NCI-H2171 treated with DMSO at 0.1 percent for 48 hours (cell line): ENCODE measurements around the gene PRDM4.

Experiments
- DNase-seq: peaks from one replicate; lab custom pipeline; 2025; lab: John Stamatoyannopoulos, UW

PRDM4 gene, protein sequence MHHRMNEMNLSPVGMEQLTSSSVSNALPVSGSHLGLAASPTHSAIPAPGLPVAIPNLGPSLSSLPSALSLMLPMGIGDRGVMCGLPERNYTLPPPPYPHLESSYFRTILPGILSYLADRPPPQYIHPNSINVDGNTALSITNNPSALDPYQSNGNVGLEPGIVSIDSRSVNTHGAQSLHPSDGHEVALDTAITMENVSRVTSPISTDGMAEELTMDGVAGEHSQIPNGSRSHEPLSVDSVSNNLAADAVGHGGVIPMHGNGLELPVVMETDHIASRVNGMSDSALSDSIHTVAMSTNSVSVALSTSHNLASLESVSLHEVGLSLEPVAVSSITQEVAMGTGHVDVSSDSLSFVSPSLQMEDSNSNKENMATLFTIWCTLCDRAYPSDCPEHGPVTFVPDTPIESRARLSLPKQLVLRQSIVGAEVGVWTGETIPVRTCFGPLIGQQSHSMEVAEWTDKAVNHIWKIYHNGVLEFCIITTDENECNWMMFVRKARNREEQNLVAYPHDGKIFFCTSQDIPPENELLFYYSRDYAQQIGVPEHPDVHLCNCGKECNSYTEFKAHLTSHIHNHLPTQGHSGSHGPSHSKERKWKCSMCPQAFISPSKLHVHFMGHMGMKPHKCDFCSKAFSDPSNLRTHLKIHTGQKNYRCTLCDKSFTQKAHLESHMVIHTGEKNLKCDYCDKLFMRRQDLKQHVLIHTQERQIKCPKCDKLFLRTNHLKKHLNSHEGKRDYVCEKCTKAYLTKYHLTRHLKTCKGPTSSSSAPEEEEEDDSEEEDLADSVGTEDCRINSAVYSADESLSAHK

DNA sequence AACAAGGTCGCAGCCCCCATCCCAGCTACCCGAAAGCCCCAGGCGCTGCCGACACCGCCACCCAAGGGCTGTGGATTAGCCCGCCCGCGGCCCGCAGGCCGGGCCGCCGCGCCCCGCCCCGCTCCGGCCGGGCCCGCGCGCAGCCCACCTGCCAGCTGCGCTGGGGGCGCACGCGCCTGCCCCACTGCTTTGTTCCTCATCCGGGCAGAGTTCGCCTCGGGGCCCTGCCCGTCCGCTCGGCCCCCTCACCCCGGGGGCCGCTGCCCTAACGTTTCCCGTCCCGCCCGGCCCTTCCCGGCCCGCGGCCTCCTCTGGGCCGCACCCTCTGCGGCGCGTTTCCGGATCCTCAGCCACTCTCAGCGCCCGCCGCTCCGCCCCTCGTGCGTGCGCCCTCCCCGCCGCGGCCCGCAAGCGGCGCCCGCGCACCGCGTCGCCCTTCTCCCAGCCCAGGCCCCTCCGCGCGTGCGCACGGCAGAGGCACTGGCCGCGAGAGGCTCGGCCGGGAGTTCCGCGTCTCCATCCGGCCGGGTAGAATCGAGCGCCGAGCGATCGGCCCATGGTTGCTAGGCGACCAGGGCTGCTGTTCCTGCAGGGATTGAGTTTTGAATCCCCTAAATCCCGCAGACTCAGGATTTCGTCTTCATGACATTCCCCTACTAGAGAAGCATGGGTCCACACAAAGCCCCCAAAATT is at the start of gene PRDM4:
TSS of gene PRDM4 (minus strand) at position 329 of the 693 bp plus-strand sequence. CDS start 622 bp downstream, outside the sequence.
- DNase-seq, result peak; percentile 91

DNA sequence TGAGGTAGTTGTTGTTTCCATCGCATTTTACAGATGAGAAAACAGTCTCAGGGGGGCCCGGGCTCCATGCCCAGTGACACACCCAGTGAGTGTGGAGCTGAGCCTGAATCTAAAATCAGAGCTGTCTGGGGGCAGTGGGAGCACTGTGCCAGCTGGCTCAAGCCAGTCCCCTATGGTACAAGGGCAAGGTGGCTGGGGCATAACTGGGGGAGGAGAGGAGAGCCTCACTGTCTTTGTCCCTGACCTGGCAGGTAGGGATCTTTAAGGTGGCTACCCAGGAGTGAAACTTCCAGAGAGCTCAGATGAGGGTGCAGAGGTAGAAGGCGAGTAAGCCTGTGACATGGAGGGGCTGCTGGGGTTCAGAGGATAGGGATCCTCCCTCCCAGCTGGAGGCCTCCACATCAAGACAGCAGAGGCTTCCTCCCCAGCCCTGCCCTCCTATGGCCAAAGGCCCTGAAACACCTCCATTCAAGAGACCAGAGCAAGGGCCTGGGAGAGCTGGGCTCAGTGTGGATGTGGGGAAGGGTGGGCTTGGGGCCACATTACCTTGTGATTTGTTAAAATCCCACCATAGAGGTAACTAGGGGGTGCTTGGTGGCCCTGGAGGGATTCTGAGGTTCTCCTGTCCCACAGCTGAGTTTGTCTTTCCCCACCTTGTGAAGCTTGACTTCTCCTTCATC is 46.7 kb upstream of the PRDM4 start:
- DNase-seq, result no peak

DNA sequence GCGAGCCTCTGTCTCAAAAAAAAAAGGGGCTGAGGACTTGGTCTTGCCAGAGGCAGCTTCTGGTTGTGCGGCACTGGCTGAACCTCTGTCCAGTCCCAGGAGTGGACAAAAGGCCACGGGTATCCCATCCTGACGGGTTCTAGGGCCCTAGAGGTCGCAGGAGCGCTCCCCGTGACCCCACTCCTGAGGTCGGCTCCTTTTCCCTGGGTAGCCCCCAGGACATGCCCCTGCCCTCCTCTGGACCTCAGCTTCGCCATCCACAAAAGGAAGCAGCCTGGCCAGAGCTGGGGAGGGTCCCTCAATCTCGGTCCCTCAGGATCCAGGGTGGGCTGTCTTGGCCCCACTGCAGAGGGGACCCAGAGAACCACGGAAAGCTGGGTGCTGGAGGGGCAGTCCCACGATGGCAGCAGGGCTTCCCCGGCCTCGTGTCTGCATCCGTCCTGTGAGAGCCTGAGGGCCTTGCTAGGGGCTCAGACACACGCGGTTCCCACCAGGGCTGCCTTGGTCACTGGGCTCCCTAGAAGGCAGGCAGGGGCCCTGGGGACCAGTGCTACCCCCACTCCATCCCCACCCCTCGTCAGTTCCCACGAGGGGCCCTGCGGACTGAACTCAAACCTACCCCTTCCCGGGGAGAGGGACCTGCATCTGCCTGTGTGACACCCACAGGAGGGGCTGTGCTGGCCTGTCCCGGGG is 44.7 kb upstream of the PRDM4 start:
- DNase-seq, result no peak

GRCh38 chr12:107803092-107803491 is 42.2 kb upstream of the PRDM4 start:
- no peak for DNase-seq

GRCh38 chr12:107801150-107801549 is 40.2 kb upstream of the PRDM4 start:
- DNase-seq, result no peak

DNA sequence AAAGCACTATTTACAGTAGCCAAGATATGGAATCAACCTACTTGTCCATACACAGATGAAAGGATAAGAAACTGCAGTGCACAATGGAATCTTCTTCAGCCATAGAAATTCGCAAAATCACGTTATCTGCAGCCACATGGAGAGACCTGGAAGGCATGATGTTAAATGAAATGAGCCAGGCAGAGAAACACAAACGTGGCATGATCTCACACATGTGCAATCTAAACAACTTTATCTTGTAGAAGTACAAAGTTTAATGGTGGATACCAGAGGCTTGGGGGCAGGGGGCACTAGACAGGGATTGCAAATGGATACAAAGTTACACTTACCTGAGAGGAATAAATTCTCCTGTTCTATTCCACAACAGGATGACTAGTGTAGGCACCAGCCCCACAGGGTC is 37.6 kb upstream of the PRDM4 start:
- DNase-seq, result no peak

- no peak for DNase-seq
Measured at GRCh38 chr12:107794451-107794850, 33.5 kb upstream of the PRDM4 start.

GRCh38 chr12:107791465-107792089 is 30.6 kb upstream of the PRDM4 start:
- no peak for DNase-seq

DNA sequence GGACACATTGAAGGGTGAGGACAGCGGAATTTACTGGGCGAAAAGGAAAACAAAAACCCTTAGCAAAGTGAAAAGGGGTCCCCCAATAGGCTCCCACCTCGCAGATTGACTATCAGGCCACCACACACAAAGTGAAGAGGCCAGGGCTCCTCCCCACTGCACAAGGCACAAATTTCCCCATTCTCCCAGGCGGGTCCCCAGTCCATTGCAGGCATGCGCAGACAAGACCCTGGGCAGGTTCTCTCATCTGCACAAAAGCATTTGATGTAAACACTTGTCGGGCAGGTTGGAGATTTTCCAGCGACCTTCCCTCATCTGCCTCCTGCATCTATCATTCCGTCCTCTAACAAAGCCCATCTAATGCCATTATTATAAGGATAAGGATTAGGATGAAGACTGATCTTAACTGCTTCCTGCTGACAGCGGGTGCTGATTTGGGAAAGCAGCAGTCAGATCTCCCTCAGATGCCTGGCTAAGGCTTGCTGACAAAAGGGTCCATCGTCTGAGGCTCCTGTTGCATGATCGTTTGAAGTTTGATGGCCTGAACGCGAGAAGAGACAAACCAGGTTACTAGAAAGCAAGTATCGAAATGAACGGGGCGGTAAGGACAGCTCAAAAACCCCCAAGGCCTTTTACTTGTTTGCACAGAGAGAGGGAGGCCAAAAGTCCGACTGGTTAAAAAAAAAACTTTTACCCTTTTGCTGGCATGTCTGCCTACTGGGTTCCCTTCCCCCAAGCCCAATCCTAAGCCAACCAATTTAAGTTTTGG is 27.9 kb upstream of the PRDM4 start:
- DNase-seq, result peak; percentile 58

GRCh38 chr12:107788281-107788680 is 27.3 kb upstream of the PRDM4 start:
- peak; percentile 79 for DNase-seq

DNA sequence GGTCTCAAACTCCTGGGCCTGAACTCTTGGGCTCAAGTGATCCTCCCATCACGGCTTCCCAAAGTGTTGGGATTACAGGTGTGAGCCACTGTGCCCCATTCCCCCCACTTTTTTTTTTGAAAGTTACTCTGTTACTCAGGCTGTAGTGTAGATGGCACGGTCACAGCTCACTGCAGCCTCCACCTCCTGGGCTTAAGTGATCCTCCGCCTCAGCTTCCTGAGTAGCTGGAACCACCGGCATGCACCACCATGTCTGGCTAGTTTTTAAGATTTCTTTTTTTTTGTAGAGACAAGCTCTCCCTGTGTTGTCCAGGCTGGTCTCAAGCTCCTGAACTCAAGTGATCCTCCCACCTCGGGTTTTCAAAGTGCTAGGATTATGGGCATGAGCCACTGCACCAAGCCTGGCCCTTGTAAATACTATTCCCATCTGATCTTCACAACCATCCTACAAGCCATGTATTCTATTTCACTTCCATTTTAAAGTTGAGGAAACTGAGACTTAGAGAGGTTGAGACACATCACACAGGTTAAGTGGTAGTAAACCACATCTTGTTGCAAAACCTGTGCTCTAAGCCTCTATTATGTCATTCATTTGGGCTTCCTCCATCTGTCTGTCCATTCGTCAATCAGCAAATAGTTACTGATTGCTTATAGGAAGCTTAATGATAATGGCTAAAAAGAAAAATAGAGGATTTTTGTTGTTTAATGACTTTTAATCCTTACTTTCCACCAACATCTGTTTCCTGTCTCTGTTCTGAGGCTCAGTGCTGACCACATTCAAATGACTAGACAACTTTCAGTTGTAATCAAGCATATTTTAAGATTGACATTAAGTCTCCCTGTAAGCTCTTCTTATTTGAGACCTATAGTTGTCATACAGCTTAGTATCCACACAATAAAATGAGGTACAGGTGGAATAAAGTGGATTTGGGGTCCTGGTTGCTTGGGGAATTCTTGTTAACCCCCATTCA is 22.8 kb upstream of the PRDM4 start:
- DNase-seq, result no peak

- no peak for DNase-seq
Measured at GRCh38 chr12:107782067-107782466, 21.1 kb upstream of the PRDM4 start.

DNA sequence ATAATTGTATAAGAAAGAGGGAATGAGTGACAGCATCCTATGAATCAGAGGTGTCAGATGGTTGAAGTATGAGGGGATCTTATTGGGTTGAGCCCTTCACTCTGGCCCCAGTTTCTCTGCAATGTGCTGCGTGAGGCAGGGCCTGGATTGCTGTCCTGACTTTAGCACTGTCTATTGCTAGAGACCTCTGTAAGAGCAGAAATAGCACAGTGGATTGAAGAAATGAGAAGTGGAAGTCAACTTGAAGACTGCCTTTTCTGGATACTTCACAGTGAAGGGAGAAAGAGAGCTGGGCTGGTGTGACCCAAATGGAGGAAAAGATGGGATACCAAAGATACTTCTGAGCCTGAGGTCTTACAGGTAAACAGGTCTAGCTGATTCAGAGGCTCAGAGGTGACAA is 19.4 kb upstream of the PRDM4 start:
- no peak for DNase-seq

GRCh38 chr12:107779077-107779831 is 18.3 kb upstream of the PRDM4 start:
- no peak for DNase-seq

DNA sequence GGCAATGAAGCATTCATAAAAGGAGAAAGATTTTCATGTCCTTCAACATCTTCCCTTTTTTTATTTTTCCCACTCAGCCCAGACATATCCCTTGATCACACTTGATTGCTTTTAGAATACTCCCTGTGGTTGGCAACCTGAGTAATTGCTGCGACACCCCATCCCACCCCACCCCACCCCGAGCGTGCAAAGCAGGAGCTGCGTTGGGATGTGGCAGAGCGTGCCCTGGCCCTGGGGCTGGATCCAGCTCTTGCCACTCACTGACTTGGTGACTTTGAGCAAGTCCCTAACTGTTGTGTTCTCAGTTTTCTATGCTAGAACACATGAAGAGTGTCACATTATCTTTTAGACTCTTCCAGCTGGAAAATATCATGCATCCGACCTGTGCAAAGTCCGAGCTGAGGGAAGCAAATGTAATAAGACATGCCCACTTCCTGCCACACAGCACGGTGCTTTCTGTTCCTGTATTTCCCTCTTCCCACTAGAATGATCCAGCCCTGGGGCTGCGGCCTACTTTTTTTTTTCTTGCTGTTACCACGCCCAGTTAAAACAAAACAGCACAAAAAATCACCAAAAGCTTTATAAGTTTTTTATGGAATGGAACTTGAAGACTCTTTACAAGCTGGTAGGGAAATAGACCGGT is 17.6 kb upstream of the PRDM4 start:
- DNase-seq, result no peak

DNA sequence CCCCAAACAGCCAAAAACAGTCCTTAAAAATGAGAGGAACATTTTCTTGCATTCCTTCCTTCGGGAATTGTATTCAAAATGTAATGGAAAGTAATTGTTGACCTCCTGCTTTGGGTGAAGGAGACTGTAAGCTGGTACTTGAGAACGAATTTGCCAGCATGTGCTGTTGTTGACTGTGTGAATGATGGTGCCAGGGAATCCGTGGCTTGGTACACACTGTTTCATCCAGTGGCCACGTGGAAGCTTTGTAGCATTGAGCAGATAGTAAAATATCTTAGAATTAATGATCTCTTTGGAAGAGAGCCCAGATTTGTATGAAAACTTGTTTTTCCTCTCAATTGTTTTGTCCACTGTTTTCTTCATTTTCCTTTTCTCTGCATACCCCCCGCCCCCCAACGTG is 15.2 kb upstream of the PRDM4 start:
- DNase-seq, result no peak

DNA sequence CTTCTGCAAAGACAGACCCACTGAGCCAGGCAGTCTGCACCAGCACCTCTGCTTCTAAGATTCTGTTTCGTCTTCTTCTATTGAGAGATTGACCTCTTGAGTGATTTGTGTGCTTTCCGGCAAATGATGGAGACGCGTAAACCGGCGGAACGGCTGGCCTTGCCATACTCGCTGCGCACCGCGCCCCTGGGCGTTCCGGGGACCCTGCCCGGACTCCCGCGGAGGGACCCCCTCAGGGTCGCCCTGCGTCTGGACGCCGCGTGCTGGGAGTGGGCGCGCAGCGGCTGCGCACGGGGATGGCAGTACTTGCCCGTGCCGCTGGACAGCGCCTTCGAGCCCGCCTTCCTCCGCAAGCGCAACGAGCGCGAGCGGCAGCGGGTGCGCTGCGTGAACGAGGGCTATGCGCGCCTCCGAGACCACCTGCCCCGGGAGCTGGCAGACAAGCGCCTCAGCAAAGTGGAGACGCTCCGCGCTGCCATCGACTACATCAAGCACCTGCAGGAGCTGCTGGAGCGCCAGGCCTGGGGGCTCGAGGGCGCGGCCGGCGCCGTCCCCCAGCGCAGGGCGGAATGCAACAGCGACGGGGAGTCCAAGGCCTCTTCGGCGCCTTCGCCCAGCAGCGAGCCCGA is 14.3 kb upstream of the PRDM4 start:
- DNase-seq, result peak; percentile 51
